GM08714 (cell line): Measurements from ENCODE around the gene ADIG.
"Not testable (repeated sequence)": the region's sequence is repeated elsewhere in the genome, so short reads cannot be mapped to it uniquely, and the experiment has no call there.

ENCODE experiments used
- H3K4me3 ChIP-seq: fragments of 200-500 bp; sonication (Bioruptor generic); 2 replicates; pipeline ENCODE4 v1.5.1; 2014; ENCODE audit warnings: mild to moderate bottlenecking, low read length, inconsistent platforms
- ZNF274 ChIP-seq: IDR thresholded peaks from 2 replicates; pipeline ENCODE4 v1.6.1; 2012; ENCODE audit warnings: mild to moderate bottlenecking, low read depth, low read length

Gene ADIG

DNA sequence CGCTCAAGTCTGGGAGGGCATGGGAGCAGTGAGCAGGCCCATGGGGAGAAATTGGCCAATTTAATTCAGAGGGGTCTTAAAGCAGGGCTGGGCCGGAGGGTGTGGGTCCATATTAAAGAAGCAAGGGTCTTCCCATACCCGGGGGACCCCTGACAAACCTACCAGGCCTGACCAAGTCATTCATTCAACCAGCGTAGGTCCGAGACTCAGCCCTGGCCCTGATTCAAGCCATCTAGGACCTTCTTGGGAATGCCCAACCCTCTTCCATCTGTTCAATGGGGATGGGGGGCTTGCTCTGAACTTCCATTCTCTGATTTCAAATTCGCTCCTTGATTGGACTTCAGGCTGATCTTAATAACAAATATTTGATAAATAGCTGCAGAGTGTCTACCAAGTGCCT, 7.3 kb downstream of the ADIG start:
- TF ChIP-seq ZNF274: no peak
- no peak overlapping the region for H3K4me3 ChIP-seq

DNA sequence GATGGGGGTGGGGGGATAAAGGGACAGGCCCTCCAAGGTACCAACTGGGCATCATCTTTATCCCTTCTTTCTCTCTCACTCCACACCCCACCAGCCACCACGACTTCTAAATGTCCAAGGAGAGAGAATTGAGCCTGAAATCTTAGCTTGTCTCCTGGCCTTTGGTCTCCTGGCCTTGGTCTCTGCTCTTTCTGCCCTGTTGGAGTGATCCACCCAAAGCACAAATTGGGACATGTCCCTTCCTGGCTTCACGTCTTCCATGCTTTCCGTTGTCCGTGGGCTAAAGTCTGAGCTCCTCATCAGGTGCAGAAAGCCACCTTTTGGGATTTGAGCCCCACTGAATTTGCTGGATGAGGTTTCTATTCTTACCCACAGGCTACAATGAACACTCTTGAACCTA, 8.4 kb downstream of the ADIG start:
- TF ChIP-seq ZNF274: no peak
- H3K4me3 ChIP-seq: no peak overlapping the region

DNA sequence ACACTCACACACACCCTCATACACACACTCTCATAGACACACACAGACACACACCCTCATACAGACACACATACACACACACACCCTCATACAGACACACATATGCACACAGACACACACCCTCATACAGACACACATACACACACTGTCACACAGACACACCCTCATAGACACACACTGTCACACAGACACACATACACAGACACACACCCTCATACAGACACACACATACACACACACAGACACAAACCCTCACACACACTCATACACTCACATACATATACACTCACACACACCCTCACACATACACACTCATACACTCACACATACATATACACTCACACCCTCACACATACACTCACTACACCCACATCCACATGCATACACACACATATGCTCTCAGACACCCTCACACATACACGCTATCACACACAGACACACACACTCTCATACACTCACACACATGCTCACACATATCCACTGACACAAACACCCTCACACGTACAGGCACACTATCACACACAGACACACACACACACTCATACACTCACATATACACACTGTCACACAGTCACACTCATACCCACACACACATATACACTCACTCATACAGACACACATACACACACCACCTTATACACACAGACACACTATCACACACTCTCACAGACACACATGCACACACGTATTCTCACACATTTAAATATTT, 9.1 kb downstream of the ADIG start:
- H3K4me3 ChIP-seq: no peak overlapping the region
- no peak for TF ChIP-seq ZNF274

DNA sequence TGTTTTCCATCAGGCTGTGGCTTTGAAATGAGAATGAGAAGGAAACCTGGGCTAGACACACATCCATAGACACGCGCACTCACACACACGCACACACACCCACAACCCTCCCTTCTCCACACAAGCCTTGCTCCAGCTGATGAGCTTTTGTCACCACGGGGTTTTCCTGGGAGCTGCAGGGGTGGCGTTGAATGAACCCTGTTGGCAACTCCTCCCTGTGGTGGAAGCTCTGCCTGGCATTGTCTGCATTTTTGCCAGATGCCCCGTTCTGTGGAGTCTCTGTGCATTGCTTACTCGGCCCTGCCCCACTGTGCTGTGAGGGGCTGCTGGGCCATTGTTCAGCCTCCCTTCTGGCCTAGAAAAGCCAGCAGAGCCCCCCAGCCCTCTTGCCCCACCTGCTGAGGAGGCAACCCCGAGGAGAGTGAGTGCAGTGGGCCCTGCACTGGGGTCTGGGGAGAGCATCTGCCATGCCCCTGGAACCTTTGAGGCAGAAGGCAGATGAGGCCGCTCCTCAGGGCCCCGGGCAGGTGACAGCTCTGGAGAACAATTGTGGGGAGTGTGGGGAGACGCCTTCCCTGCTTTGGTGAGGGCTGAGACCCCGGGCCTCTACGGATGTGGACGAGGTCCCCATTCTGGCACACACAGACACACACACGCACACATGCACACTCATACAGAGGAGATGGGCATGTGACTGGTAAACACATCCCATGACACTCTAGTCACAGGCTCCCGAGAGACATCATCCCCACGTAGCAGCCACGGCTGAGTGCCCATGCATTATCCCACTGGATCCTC, 9.9 kb downstream of the ADIG start:
- H3K4me3 ChIP-seq: no peak overlapping the region
- no peak for TF ChIP-seq ZNF274

DNA sequence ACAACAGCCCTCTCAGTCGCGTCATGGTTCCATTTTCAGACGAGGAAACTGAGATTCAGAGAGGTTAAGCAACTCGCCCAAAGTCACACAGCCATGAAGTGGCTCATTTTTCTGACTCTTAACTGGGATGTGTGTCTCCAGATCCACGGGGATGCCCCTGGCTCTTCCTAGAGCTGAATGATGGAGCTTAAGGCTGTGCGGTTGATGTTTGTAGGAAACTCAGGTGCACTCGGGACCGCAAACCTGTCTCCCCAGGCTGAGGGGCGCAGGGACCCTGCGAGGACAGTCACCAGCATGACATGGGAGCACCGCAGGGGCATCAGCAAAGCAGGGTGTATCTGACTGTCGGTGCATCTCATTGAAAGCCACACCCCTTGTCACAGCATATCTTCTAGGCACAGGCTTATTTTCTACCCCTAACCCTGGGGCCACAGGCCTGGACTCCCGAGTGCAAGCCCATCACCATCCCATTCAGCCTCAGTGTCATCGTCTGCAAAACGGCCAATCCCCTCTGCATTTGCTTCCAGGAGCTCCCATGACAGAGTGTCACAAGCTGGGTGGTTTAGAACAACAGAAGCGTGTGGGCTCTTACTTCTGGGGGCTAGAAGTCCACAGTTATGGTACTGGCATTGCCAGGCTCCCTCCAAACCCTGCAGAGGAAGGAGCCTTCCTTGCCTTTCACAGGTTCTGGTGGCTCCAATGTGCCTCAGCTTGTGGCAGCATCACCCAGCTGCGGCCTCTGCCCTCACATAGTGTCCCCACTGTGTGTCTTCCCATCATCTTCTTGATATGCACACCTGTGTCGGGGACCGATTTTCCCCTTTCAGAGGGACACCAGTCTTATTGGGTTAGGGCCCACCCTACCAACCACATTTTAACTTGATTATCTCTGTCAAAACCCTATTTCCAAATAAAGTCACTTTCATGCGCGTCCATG, 10.7 kb downstream of the ADIG start:
- TF ChIP-seq ZNF274: no peak

DNA sequence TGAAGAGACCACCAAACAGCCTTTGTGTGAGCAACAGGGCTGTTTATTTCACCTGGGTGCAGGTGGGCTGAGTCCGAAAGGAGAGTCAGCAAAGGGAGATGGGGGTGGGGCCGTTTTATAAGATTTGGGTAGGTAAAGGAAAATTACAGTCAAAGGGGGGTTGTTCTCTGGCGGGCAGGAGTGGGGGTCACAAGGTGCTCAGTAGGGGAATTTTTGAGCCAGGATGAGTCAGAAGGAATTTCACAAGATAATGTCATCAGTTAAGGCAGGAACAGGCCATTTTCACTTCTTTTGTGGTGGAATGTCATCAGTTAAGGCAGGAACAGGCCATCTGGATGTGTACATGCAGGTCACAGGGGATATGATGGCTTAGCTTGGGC, 11.4 kb downstream of the ADIG start:
- H3K4me3 ChIP-seq: not testable (repeated sequence)

More for the DNA sequence above, 10.7 kb downstream of the ADIG start:
- no peak overlapping the region for H3K4me3 ChIP-seq

DNA sequence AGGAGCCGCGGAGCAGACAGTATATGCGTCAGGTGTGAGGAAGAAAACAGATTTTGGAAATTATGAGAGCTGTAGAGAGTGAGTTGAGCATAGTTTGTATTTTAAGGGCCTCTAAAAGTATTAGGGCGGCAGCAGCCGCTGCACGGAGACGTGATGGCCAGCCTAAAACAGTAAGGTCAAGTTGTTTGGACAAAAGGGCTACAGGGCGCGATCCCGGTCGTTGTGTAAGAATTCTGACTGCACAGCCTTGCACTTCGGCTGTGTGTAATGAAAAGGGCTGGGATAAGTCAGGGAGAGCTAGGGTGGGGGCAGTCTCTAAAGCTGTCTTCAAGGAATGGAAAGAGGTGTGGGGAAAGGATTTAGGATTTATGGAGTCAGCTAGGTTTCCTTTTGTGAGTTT, 13.3 kb downstream of the ADIG start:
- not testable (repeated sequence) for H3K4me3 ChIP-seq

DNA sequence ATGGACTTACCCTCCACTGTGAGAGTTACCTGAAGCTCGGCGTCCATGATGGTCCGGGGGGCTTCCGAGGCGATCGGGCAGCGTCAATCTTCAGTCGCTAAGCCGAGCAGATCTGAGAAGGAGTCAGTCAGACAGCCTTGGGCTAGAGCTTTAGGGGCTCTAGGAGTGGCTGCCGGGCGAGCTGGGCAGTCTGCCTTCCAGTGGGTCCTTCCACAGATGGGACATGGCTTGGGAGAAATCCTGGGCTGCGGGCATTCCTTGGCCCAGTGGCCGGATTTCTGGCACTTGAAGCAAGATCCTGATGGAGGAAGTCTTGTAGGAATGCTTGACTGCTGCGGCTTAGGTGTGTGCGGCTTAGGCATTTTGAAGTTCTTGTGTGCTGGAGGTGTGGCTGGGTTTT, 14.9 kb downstream of the ADIG start:
- H3K4me3 ChIP-seq: not testable (repeated sequence)

DNA sequence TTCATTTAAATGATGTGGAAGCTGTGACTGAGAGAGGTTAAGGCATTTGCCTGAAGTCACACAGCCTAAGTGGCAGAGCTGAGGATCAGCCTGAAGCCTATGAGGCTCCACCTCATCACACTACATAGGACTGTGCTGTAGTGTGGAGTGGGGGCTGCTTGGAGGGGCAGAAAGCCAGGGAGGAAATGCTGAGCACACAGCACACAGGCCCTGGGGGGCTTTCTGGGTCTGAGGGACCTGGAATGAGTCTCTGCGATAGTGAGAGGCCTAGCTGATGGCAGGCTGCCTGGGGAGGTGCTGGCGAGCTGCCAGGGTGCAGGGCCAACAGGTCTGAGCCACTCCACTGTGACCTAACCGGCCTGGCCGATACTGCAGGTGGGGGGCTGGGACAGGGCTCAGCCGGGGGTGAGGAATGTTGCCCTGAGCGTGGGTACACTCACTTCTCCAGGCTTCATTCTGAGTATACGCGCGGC, 18.4 kb downstream of the ADIG start:
- TF ChIP-seq ZNF274: no peak

DNA sequence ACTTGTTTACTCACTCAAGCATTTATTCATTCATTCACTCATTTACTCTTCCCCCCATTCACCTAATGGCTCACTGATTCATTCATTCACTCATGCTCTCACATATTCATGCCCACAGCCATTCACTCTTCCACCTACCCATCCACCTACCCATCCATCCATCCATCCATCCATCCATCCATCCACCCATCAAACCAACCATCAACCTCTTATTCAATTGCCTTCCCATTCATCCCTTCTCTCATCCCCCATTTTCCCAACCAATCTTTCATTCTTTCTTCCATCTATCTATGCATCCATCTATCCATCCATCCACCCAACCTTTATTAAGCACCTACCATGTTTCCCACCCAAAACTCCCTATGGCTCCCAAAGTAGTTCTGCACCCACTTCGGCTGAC, 19.1 kb downstream of the ADIG start:
- no peak overlapping the region for H3K4me3 ChIP-seq
- no peak for TF ChIP-seq ZNF274

More for the DNA sequence above, 18.4 kb downstream of the ADIG start:
- no peak overlapping the region for H3K4me3 ChIP-seq

DNA sequence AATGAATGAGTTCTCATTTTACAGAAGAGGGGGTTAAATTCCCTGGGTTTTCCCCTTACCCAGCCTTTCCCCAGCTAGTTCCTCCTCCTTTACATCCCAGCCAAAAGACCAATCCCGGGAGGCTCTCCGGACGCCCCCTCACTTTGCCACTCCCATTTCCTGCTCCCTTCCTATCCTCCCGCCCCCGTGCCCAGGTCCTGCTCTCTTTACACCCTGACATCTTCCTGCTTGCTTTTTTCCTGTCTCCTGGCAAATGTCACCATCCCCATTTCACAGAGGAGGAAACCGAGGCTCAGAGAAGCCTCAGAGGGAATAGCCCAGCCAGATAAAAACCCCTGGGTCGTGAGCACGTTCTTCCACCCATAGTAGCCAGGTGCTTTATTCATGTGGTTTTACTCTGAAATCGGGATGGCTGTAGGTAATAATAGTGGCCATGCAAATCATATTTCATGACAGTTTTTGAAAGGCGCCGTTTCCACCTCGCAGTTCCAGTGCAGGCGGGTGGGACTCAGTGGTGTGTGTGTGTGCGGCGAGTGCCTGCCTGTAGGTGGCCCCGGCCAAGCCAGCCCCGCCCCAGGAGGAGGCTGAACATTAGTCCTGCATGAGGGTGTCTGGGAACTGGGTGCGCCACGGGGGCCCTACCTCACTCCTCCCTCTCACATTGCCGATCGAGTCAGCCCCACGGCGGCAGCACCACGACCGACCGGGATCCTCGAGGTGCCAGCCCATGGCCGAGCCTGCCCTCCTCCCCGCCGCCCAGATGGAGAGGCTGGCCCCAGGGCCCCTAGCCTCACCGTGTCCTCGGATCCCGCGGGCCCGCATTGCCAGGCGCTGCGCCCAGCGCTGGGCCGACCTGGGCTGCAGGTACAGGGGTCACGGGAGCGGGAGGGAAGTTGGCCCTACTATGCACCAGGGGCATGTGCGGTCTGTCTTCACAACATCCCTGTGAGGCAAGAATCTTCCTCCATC, 20.5 kb downstream of the ADIG start, which contains the start of gene ARHGAP40:
TSS of gene ARHGAP40 (plus strand) at position 594 of the 969 bp plus-strand sequence.
- H3K4me3 ChIP-seq: no peak within 1 kb of the TSS
- TF ChIP-seq ZNF274: no peak

DNA sequence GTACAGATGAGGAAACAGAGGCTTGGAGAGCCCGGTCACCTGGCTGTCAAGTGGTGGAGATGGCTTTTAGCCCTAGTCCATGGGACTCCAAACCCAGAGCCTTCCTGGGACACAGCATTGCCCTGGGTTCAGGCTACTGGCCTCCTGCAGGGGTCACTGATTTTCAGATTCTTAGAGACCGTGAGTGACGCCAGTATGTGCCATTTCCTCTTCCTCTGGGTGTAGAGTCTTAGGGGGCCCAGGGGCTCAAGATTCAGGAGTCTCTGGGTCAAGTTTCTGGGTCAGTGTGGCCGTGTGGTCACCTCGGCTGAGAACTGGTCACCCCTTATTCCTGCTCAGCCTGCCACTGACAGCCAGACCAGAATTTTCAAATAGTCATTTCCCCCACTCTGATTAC, 21.2 kb downstream of the ADIG start:
- TF ChIP-seq ZNF274: no peak
- H3K4me3 ChIP-seq: no peak overlapping the region

DNA sequence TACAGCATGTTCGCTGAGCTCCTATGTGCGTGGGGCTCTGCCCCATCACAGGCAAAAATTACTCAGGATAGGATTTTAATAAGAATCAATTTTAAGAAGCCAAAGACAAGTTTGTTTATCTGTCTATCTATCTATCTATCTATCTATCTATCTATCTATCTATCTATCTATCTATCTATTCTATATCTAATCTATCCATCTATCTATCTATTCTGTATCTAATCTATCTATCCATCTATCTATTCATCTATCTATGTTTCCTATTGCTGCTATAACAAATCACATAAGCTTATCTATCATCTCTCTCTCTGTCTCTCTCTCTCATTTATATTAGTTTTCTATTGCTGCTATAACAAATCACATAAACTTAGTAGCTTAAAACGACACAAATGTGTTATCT, 22.3 kb downstream of the ADIG start:
- H3K4me3 ChIP-seq: no peak overlapping the region
- TF ChIP-seq ZNF274: no peak
